H1 (cell line): ENCODE data around the gene EPB41L5. TPM values are rescaled to one million over a fixed set of nuclear protein-coding genes. Genes with fewer than 3 reads are reported as not detected.

Experiments
- BRCA1 ChIP-seq: IDR thresholded peaks from 2 replicates; pipeline ENCODE4 v1.6.1; 2012; ENCODE audit warnings: low read depth, low read length, improper control_type of control experiment
- EP300 ChIP-seq, 2 experiments: IDR thresholded peaks; 1 replicate in 1 of 2; 2 replicates in 1 of 2; pipeline ENCODE4 v1.6.1; 2011 to 2012; ENCODE audit warnings: low read depth in 2 of 2, low read length in 2 of 2, mild to moderate bottlenecking in 2 of 2, borderline replicate concordance in 1 of 2, inconsistent platforms in 1 of 2, moderate library complexity in 1 of 2
- KDM5A ChIP-seq: fragments of 200-600 bp; IDR thresholded peaks from 2 replicates; pipeline ENCODE4 v1.7.1; 2012; ENCODE audit warnings: mild to moderate bottlenecking, low read length, inconsistent platforms, mixed read lengths
- RNF2 ChIP-seq: fragments of 200-900, 300-1000 bp; sonication (generic); IDR thresholded peaks from 2 replicates; pipeline ENCODE4 v1.7.1; 2016; ENCODE audit warnings: borderline replicate concordance, low read depth, mild to moderate bottlenecking, antibody characterized with exemption, low read length; ENCODE audit not compliant: poor library complexity, severe bottlenecking; ENCODE audit errors: missing control alignments
- SP4 ChIP-seq: IDR thresholded peaks from 2 replicates; pipeline ENCODE4 v1.6.1; 2012; ENCODE audit warnings: low read length, inconsistent platforms
- TBP ChIP-seq: IDR thresholded peaks from 2 replicates; pipeline ENCODE4 v1.6.1; 2011; ENCODE audit warnings: low read depth, low read length, improper control_type of control experiment
- TEAD4 ChIP-seq: IDR thresholded peaks from 2 replicates; pipeline ENCODE4 v1.6.1; 2012; ENCODE audit warnings: low read depth, low read length, inconsistent platforms, mixed read lengths
- YY1 ChIP-seq: IDR thresholded peaks from 2 replicates; pipeline ENCODE4 v1.6.1; 2011; ENCODE audit warnings: low read depth, mild to moderate bottlenecking, low read length
- polyA plus RNA-seq, 7 experiments: library from polyadenylated mRNA; depleted of rRNA in 3 of 7; stranded (reverse) in 5 of 7; unstranded in 2 of 7; fragments of >200 nt in 5 of 7; fragments of 200-250 nt in 2 of 7; gene quantifications; 1 replicate in 5 of 7; 2 replicates in 1 of 7; 4 replicates in 1 of 7; pipeline versions ENCODE4 v1.2.1 to v1.2.3, GENCODE V29; 2011 to 2013; ENCODE audit warnings: missing spikeins in 2 of 7, mixed read lengths in 2 of 7
- total RNA-seq: library from RNA; stranded (reverse); fragmentation: NEBNext Ultra II Directional; extraction: Animal tissue kit (Norgen Biotek cat#: 25700); gene quantifications from 2 replicates; pipeline ENCODE4 v1.2.1, GENCODE V29; 2021
- TF ChIP-seq, protein P1 (sequence below): fragments of 300-600 bp; sonication (generic); IDR thresholded peaks from 2 replicates; pipeline ENCODE4 v1.7.1; 2012; ENCODE audit warnings: low read length, moderate library complexity, mild to moderate bottlenecking, inconsistent platforms; ENCODE audit not compliant: insufficient replicate concordance

Gene EPB41L5
- total and polyA plus RNA-seq, 2 of the 8 experiments (the other 6 are each of a cell fraction or from before 2014, with no cell fraction given), result 13.5 to 32.3 TPM

DNA sequence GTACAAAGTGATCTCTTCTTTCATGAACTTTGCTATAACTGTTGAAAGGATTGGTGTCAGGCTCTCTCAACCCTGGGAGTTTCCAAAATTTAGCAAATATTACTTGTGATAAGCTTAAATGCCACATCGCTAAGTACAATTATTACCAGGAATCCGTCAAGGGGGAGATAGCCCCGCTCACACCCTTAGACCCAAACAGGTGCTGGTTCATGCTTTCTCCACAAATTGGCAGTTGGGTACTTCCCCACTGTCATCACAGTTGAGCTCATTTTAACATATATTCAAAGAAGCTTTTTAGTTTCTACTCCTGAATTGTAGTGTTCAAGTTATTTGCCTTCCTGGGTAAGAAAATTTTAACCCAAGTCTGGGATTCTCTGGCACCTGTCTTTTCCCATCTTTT lies 29.8 kb upstream of the EPB41L5 start (continued):
- TF ChIP-seq, protein P1, sequence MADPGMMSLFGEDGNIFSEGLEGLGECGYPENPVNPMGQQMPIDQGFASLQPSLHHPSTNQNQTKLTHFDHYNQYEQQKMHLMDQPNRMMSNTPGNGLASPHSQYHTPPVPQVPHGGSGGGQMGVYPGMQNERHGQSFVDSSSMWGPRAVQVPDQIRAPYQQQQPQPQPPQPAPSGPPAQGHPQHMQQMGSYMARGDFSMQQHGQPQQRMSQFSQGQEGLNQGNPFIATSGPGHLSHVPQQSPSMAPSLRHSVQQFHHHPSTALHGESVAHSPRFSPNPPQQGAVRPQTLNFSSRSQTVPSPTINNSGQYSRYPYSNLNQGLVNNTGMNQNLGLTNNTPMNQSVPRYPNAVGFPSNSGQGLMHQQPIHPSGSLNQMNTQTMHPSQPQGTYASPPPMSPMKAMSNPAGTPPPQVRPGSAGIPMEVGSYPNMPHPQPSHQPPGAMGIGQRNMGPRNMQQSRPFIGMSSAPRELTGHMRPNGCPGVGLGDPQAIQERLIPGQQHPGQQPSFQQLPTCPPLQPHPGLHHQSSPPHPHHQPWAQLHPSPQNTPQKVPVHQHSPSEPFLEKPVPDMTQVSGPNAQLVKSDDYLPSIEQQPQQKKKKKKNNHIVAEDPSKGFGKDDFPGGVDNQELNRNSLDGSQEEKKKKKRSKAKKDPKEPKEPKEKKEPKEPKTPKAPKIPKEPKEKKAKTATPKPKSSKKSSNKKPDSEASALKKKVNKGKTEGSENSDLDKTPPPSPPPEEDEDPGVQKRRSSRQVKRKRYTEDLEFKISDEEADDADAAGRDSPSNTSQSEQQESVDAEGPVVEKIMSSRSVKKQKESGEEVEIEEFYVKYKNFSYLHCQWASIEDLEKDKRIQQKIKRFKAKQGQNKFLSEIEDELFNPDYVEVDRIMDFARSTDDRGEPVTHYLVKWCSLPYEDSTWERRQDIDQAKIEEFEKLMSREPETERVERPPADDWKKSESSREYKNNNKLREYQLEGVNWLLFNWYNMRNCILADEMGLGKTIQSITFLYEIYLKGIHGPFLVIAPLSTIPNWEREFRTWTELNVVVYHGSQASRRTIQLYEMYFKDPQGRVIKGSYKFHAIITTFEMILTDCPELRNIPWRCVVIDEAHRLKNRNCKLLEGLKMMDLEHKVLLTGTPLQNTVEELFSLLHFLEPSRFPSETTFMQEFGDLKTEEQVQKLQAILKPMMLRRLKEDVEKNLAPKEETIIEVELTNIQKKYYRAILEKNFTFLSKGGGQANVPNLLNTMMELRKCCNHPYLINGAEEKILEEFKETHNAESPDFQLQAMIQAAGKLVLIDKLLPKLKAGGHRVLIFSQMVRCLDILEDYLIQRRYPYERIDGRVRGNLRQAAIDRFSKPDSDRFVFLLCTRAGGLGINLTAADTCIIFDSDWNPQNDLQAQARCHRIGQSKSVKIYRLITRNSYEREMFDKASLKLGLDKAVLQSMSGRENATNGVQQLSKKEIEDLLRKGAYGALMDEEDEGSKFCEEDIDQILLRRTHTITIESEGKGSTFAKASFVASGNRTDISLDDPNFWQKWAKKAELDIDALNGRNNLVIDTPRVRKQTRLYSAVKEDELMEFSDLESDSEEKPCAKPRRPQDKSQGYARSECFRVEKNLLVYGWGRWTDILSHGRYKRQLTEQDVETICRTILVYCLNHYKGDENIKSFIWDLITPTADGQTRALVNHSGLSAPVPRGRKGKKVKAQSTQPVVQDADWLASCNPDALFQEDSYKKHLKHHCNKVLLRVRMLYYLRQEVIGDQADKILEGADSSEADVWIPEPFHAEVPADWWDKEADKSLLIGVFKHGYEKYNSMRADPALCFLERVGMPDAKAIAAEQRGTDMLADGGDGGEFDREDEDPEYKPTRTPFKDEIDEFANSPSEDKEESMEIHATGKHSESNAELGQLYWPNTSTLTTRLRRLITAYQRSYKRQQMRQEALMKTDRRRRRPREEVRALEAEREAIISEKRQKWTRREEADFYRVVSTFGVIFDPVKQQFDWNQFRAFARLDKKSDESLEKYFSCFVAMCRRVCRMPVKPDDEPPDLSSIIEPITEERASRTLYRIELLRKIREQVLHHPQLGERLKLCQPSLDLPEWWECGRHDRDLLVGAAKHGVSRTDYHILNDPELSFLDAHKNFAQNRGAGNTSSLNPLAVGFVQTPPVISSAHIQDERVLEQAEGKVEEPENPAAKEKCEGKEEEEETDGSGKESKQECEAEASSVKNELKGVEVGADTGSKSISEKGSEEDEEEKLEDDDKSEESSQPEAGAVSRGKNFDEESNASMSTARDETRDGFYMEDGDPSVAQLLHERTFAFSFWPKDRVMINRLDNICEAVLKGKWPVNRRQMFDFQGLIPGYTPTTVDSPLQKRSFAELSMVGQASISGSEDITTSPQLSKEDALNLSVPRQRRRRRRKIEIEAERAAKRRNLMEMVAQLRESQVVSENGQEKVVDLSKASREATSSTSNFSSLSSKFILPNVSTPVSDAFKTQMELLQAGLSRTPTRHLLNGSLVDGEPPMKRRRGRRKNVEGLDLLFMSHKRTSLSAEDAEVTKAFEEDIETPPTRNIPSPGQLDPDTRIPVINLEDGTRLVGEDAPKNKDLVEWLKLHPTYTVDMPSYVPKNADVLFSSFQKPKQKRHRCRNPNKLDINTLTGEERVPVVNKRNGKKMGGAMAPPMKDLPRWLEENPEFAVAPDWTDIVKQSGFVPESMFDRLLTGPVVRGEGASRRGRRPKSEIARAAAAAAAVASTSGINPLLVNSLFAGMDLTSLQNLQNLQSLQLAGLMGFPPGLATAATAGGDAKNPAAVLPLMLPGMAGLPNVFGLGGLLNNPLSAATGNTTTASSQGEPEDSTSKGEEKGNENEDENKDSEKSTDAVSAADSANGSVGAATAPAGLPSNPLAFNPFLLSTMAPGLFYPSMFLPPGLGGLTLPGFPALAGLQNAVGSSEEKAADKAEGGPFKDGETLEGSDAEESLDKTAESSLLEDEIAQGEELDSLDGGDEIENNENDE, result no peak
- TF ChIP-seq TEAD4 (no peak), RNF2 (no peak), SP4 (no peak), EP300 (IDR thresholded peaks at IDR 0.05; ENCODE audit: borderline replicate concordance in 1 of 2, low read depth in 2 of 2, low read length in 2 of 2) (no peak), KDM5A (no peak), YY1 (no peak), BRCA1 (no peak), TBP (no peak)
